HG03280 (cell line): Measurements from ENCODE around the gene TMPO.
A peak's percentile ranks its signal among the peaks of the same experiment; 100 is the strongest.
"Not testable (repeated sequence)": the region's sequence is repeated elsewhere in the genome, so short reads cannot be mapped to it uniquely, and the experiment has no call there.

Experiments used
- ATAC-seq: cut with Tn5 transposase; IDR thresholded peaks from one replicate; pipeline ENCODE4 v1.9.1; 2021; ENCODE audit warnings: mild to moderate bottlenecking, moderate library complexity; ENCODE audit not compliant: unreplicated experiment

Gene TMPO

GRCh38 chr12:98578392-98578791, 63.0 kb downstream of the TMPO start:
- no peak for ATAC-seq

DNA sequence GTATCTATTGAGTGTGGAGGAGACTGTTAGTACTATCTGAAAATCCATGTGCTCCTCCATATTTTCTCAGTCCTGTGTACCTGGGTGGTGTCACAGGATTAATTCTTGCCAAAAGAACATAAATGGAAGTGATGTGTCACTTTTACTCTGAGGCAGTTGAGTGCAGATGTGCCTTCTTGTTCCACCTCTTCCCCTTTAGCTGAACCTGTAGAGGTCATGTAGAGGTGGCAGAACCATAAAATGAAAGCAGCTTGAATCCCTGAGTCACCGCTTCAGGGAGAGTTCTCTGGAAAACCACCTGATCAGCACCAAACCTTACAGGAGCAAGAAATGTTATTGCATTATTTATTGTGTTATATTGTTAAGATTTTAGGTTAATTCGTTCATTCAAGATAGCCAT, 63.4 kb downstream of the TMPO start:
- no peak for ATAC-seq

DNA sequence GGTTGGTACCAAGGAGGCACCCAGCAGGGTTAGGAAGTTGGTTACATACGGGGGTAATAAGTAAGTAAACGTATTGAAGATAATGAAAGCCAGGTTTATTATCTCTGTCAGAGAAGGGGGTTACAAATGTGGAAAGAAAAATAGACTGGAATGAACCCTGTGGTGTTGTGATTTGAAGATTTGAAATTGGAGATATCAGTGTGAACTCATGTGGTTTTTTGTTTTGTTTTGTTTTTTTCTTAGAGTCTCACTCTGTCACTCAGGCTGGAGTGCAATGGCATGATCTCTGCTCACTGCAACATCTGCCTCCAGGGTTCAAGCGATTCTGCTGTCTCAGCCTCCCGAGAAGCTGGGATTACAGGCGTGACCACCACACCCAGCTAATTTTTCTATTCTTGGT, 64.0 kb downstream of the TMPO start:
- ATAC-seq, result no peak

DNA sequence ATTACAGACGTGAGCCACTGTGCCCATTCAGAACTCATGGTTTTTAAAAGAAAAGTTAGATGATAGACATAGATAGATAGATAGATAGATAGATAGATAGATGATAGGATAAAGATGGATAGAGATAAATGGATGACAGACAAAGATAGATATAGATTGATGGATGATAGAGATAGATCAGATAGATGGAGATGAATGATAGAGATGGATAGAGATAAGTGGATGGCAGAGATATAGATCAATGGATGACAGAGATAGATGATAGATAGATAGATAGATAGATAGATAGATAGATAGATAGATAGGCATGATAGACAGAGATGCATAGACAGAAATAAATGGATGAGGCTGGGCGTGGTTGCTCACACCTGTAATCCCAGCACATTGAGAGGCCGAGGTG, 64.4 kb downstream of the TMPO start:
- no peak for ATAC-seq

DNA sequence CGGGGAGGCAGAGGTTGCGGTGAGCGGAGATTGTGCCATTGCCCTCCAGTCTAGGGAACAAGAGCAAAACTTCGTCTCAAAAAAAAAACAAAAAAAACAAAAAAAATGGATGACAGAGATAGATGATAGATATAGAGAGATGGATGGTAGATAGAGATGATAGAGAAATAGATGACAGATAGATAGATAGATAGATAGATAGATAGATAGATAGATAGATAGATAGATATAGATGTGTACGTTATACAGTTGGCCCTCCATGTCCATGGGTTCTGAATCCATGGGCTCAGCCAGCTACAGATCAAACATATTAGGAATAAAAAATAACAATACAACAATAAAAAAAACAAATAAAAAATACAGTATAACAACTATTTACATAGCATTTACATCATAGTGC, 65.3 kb downstream of the TMPO start:
- ATAC-seq, result no peak

GRCh38 chr12:98581101-98581500, 65.7 kb downstream of the TMPO start:
- no peak for ATAC-seq

DNA sequence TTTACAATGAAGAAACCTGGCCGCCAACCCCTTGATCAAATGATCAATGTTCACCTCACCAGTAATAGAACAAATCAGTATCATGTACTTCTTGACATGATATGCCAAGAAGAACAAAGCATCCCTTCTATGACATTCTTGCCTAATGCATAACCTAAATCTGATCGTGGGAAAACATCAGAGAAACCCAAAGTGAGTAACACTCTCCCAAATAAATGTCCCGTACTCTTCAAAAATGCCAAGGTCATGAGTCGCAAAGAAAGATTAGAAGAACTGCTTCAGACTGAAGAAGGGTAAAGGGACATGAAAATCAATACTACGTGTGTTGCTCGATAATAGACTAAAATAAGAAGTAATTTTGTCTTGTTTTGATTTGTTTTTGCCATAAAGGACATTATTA, 66.7 kb downstream of the TMPO start:
- ATAC-seq, result no peak

- ATAC-seq, result no peak
Measured at GRCh38 chr12:98587084-98587483, 71.7 kb downstream of the TMPO start.

DNA sequence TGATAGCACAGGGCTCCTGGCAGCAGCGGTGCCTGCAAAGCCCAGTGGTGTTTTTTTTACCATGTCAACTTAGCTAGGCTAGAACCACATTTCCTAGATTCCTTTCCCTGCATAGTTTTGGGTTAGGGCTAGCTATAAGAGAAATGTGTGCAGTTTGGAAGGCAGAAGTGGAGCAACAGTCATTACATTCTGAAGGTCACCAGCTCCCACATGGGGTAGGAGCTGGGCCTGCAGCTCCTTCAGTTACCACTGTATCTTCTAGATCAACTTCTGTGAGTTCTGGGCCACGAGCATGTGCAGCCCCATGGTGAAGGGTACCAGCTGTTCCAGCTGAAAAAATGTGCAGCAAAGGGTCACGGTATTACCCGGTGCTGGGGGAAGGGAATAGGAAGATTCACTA, 75.8 kb downstream of the TMPO start:
- no peak for ATAC-seq

DNA sequence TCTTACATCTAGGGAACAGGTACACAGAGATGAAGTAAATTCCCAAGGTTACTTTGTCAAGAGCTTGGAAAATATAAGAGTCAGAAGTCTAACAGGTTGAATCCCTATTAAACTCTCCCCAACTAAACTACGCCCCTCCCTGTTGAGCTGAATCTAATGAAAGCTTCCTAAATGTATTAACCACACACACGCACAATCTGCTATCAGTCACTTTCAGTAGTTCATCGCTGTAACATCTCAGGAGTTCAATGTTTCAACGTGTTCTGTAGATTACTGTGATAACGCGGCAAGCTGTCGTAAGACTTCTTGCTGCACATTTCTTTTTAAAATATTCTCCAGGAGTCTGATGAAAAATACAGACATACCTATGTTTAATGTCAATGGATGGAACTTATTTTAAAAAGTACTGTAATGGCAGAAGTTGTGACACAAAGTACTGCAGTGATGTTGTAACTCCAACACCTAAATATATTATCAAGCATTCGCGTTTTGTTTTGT, 77.5 kb downstream of the TMPO start:
- no peak for ATAC-seq

DNA sequence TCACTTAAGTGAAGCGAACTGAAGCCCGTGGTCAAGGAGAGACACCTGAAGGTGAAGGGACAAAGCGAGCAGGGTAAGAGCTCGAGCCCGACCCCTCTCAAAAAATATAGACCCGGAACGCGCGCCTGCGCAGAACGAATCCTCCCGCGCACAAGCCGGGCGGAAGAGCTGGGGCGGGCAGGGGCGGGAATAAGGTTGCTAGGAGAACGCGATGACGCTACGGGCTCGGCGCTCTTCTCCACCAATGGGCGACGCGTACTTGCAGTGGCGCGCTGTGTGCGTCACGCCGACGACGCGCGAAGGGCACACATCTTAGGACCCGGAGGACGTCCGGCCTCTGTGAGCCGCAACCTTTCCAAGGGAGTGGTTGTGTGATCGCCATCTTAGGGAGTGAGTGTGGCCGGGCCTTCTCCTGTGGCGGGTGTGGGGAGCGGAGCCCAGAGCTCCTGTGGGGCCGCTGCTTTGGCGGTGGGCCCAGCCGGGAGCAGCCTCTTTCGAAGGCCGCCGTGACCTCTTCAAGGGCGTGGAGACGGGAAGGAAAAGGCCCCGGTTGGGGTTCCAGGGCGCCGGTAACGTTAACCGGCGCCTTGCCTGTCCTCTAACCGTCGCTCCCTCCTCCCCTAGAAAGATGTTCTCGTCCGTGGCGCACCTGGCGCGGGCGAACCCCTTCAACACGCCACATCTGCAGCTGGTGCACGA, 78.1 kb downstream of the TMPO start, which contains the start of gene SLC25A3:
TSS of gene SLC25A3 (plus strand) at position 336 of the 699 bp plus-strand sequence. CDS start at position 629, 293 bp downstream.
- ATAC-seq, result peak; percentile 99

- ATAC-seq, result no peak
Measured at GRCh38 chr12:98594050-98594835, 78.9 kb downstream of the TMPO start.

- ATAC-seq, result no peak
Measured at GRCh38 chr12:98595243-98595988, 80.0 kb downstream of the TMPO start.

- ATAC-seq, result not testable (repeated sequence)
Measured at GRCh38 chr12:98597313-98597712, 81.9 kb downstream of the TMPO start.
